Measurements from ENCODE around the gene UPB1.

UPB1 gene

DNA sequence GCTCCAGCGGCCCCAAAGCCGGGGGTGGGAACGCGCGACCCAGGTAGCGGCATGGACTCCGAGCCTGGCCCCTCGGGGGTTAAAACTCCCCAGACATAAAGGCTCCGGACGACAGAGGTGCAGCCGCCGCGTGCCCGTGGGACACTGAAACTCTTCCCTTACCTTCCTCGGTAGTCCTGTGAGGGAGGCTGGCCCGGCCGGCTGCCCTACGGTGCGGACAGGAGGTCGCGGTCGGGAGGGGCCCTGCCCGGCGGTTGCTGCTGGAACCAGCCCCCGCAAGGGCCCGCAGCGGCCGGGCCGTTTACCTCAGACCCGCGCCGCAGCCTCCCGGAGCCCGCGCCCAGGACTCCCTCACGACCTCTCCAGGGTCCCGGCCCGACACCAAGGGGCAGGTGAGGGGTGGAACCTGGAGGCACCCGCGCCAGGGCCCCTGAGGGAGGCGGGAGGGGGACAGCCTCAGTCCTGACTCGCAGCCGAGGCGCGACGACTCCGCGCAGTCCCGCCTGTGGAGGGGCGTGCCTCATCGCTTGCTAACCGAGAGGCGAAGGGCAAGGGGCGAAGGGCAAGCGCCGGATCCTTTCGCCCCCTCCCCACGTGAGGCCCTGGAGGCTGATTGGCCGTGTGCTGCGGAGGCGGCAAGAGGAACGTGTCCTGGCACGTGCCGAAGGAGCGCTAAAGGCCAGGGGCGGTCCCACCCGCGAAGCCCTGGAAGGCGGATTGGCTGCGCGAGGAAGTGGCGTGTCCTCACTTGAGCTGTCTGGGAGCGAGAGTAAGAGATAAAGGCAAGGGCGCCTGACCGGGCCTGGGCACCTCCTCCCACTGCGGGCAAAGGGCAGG lies at the start of gene UPB1:
Gene UPB1 (plus strand): TSS at position 805 of the 837 bp plus-strand sequence. CDS start 72 bp downstream, outside the sequence.
- no peak for DNase-seq

DNA sequence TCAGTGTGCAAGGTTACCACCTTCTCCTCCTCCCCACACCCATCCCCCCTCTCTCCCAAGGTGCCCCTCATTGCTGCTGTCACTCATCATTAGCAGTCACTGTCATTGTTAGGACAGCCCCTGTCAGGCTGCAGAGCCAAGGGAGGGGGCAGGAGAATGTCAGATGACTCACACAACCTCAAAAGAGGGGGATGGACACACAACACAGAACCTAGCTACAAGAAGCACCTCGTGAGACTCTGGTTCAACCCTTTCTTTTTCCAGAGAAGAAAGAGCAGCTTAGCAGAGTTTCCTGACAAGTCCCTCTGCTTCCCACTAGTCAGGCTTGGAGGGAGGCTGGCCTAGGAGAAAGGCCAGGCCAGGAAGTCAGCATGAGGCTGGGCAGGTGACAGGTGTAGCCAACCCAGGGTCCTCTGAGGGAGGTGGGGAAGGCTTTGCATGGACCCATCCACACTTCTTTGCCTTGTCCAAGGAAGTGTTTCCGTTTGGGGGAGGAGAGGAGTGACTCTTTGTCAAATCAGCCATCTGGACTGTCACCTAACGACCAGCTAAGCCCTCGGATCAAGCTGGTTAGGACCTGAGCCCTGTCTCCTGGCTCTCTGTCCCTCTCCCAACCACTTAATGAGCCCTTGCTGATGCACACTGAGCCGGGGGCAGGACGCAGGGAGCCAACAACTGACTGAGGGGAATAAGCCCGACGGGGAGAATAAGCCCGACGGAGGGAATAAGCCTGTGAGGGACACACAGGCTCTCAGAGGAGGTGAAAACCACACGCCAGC lies 49.5 kb upstream of the UPB1 start:
- no peak for DNase-seq

DNA sequence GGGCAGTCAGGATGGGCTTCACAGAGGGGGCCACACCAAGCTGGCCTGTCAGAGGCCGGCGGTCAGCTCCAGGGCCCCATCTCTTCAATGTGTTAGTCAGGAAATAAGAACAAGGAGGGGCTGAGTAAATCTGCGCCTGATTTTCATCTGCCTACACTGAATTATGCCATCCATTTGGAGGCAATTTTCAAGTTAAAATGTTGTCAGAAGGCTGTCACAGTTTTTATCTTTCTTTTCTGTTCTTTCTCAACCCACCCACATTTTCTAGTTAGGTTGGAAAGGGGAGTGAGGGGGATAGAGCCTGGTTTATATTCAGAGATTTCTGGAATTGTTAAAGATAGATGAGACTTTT lies 48.9 kb upstream of the UPB1 start:
- no peak for DNase-seq

DNA sequence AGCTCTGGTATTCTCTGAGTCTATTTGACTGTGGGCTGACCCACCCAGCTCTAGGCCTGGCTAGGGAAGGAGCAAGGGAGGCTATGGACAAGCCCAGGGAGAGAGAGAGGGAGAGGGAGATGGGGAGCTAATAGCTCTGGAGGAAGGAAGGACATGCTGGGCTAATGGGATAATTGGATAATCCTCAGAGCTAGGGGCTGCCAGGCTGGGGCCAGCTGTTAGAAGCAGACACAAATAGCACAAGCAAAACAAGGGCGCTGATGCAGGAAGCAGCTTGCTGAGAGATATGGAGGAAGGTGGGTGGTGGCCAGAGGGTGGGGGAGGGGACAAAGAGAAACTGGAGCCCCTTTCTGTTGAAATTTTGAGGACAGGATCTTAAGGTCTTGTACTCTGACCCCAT lies 44.5 kb upstream of the UPB1 start:
- DNase-seq, result no peak

DNA sequence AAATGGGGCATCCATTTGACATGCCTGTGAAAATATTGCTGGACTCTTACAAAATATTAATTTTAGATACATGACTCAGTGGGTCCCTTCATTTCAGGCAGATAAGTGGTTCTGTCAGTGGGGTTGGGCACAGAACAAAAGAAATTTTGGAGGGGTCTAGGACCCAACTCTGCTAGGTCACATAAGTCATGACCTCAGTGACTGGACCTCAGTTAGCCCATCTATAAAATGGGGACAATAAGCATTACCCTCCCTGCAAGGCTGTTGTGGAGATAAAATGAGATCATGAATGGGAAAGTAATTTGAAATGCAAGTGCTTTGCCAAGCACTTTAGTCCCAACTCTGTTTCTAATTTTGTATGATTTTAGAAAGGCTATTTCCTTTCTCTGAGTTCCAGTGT lies 44.0 kb upstream of the UPB1 start:
- no peak for DNase-seq

DNA sequence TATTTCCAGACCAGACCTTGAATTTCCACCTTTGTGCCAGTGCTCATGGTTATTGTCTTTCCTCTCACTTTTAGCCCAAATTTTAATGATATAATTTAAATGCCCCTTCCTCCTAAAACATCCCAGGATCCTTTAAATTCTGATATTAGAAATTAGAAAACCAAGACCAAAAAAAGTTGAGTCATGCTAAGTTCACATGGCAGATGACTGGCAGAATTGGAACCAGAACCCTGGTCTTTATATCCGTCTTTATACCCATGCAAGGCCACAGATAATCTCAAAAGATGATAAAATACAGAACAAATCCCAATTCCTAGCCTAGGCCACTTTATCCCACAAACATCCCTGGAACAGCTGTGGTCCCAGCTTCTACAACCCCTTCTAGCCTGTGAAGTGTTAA lies 41.3 kb upstream of the UPB1 start:
- no peak for DNase-seq

DNA sequence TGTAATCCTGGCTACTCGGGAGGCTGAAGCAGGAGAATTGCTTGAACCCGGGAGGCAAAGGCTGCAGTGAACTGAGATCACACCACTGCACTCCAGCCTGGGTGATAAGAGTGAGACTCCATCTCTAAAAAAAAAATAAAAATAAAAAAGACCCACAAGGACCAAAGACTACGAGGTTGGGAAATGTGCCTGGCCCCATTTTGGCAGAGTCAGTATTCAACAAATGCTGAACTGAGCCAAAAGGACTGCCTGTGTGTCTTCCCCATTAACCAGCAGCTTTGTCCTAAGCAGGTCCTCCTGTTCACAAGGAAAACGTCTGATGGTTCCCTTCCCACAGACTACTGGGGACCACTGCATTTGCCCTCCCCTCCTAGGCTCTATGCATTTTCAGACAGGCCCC lies 40.1 kb upstream of the UPB1 start:
- DNase-seq, result no peak

DNA sequence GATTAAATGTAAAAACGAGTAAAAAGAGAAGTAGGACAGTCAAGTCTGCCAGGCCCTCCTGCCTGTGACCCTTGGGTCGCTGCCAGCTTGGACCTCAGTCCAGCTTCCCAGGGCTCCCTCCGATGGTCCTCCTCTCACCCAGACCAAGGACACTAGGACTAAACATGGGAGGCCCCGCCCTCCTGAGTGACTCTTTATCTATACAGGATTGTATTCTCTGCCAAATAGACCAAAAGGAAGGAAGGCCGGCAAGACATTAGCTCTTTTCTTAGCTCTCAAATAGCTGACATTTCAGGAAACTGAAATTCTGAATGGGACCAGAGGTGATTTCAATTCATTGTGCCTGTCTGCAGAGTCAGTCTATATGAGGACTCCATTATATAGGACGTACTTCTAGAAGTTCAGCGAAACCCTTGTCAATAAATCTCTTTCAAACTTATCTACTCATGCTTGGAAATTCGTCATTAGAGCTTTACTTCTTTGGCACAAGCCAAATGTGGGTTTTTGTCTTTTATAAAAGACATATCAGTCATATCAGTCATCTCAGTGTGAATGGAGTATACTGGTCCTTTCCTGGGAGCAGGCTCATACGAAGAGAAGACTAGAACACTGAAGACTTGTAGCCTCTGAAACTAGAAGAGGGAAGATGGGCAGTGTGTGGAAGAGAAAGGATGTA lies 39.2 kb upstream of the UPB1 start:
- no peak for DNase-seq

DNA sequence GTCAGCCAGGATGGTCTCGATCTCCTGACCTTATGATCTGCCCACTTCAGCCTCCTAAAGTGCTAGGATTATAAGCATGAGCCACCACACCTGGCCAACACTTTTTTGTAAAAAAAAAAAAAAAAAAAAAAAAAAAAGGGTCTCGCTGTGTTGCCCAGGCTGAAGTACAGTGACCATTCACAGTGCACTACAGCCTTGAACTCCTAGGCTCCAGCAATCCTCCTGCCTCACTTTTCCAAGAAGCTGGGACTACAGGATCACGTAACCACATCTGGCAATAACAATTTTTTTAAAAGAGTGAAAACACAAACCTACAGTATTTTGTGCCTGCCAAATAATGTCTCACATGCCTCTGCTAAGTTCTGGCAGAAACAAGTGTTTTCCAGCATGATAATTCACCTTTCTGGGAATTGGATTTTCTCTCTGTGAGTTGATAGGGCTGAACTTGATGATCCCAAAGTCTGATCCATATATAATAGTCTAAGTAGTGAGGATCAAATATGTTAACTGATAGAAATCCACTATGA lies 37.2 kb upstream of the UPB1 start:
- no peak for DNase-seq

DNA sequence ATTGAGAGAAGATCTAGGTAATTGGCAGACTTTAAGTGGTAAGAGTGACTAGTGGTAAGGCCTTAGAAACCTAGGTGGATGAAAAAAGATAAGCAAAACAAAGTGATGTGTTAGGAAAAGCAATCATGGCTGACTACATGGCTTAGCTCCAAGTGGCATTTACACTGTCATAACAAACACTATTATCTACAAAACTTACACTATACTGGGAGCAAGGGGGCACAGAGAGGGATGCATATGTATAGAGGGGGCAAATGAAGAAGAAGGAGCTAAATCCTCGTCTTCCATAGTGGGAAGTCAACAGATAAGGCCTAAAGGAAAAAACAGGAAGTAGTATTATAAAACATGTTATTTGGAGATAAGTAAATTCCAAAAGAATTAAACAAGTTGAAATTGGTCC lies 35.2 kb upstream of the UPB1 start:
- no peak for DNase-seq

DNA sequence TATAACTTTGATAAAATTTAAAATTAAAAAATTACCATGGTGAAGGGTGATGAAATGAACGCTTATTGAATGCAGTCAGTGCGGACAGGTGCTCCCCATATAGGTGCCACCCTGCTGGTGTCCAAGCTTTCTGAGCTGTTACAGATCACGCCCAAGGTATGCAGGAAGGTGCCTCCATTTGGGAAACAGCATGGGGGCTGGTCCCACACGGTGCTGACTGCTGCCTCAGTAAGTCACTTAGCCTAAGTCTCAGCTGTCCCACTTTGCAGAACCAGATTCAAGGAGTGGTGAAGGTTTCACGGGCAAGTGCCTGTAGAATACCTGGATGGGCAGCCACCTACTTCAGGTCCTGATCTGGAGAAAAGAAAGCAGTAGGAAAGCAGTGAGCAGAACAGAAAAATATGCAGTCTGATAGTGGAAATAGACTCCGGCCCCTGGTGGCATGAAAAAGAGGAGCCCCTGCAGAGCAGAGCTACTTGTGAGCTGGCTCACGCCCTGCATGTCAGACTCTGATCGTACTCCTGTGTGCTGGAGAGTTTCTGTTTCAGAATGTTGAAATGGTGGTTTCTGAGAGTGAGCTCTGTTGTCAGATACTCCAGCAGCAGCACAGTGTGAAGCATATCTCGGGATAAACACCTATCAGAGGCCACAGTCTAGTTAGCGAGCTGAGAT lies 34.6 kb upstream of the UPB1 start:
- DNase-seq, result no peak

DNA sequence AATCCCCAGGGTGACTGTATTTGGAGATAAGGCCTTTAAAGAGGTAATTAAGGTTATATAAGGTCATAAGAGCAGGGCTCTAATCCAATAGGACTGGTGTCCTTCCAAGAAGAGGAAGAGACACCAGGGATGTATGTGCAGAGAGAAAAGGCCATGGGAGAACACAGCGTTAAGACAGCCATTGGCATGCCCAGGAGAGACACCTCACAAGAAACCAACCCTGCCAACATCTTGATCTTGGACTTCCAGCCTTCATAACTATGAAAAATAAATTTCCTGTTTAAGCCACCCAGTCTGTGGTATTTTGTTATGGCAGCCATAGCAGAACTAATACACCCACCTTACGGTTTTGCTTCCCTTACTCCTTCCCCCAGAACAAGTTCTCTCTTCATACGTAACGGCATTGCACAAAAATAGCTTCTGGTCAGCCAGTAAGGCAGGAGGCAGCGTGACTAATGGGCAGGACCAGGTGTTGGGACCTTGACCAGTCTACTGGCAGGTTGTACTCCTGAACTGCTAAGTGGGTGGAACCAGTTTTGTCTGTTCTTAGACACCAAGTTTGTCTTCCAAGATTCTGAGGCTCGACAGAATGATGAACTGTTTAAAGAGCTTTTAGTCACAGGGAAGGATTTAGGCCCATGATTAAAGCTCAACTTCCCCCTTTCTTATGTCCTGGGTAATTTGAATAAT lies 31.9 kb upstream of the UPB1 start:
- no peak for DNase-seq

DNA sequence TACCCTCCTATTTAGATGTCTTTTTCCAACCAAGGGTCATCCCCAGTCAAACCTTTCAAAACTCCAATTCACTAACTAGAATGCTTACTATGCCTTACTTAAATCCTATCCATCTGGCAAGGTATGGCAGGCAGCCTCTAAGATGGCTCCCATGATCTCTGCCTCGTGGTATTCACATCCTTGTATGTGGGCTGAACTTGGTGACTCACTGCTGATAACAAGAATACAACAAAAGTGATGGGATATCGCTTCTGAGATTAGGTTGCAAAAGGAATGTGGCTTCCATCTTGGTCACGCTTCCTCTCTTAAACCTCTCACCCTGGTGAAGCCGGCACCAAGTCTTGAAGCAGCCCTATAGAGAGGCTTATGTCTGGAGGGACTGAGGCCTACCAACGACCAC lies 29.6 kb upstream of the UPB1 start:
- peak; percentile 66 for DNase-seq

DNA sequence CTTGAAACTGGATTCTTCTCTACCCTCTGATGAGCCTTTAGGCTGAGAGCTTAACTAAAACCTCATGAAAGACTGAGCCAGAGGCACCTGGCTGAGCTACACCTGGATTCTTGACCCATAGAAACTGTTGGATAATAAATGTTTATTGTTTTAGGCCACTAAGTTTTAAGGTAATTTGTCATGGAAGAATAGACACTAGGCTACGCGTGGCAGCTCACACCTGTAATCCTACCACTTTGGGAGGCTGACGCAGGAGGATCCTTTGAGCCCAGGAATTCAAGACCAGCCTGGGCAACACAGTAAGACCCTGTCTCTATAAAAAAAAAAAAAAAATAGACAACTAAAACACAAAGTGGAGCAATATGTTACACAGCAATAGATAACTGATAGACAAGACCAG lies 29.2 kb upstream of the UPB1 start:
- no peak for DNase-seq

DNA sequence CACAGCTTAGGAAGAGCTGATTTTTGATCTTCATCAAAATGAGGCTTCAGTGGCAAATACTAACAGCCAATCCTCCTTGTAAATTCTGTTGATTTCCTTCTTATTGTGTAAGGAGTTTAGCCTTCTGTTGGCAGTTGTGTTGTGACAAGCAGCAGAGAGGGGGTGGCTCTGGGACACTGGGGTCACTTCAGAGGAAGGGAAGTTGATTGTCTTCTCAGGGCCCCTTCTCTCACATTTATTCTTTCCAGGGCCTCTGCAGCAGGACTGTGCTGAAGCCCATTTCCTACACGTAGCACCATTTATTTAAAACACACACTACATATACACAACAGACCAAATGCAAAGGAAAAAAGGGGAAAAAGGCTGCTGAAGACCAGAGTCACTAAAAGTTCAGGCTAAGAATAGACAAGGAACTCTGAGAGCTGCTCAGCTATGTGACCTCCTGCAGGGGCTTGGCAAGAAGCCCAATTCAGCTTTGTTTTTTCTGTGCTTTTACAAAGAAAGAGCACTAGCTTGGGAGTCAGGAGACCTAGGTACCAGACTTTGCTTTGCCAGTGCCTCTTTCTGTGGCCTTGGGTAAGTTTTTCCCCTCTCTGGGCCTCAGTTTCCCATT lies 28.3 kb upstream of the UPB1 start:
- peak; percentile 84 for DNase-seq

DNA sequence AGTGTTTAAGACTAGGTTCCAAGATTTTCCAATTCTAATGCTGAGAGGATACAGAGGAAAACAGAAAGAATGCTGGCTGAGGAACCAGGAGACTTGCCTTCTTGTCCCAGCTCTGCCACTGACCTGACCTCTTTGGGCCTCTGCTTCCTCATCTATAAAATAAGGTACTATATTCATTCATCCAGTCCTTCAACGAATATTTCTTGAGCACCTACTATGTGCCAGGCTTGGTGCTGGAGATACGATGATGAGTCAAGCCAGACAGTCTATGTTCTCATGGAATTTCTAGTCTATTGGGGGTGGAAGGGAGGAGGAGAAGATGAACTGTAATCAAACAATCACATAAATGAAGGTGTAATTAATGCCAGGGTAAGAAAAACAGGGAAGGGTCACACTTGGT lies 27.8 kb upstream of the UPB1 start:
- DNase-seq, result no peak

DNA sequence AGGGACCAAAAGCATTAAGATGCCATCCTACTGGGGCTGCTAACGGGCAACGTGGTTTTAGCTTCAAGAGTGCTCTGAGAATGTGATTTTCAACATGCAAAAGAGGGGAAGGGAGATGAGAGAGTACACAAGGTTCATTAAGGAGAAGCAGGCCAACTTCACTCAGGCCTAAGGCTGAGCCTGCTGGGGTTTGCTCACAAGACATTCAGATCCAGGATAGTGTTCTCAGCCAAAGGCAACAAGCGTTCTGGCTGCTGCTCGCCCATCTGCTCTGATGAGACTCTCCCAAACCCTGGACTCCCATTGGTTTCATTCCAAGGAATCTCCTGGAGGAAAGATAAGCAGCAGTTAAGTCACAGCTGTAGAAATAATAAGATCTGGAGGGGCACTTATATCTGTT lies 23.6 kb upstream of the UPB1 start:
- peak; percentile 55 for DNase-seq

DNA sequence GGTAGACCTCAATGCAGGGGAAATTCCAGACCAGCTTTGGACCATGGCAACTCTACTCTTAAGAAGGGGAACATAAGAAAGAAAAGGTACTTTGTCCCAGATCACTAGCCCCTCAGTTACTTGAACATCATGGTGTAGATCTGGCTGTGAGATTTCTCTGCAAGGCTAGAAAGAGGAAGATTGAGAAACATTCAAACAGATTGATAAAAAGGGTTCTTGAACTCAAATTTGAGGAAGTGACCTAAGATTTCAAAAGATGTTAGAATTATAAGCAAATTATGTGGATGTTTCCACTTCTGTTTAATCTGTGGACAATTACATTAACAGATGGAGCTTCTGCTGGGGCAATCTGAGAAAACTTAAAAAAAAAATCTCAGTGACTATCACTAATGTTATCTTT lies 21.8 kb upstream of the UPB1 start:
- no peak for DNase-seq

DNA sequence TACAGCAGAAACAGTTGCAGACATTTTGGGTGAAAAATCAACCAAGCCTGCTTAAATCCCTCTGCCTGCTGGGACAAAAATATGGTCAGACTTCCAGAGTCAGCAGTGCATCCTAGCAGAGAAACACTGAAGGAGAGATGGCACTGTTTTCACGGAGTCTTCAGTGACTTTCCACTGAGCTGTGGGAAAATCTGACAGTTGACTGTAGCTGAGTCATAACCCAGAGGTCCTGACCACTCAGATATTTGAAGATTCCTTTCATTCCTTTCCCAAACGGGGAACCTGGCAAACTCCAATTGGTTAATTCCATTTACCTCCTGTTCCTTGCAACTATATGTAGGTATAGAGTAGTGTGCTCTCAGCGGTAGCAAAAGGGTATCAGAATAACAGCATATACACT lies 20.9 kb upstream of the UPB1 start:
- peak; percentile 93 for DNase-seq

DNA sequence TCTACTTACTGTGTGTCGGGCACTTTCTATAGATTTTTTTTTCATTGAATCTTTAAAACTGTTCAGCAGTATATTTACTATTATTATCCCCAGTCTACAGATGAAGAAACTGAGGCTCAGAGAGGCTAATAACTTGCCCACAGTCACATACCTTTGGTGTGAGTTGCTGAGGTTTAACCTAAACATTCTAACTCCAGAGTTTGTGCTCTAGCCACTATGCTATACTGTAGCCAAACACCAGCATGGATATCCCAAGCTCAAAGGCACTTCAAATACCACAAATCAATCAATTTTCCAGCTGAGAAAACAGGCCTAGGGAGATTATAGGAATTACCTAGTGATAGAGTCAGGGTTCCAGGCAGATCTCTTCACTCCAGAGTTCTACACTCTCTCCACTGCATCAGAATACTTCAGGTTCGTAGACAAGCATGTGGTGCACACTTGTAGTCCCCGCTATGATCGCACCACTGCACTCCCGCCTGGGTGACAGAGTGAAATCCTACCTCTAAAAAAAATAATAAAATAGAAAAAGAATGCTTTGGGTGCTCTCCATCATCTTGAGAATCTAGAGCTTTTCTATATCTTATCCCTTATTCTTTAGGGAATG lies 20.4 kb upstream of the UPB1 start:
- DNase-seq, result no peak

DNA sequence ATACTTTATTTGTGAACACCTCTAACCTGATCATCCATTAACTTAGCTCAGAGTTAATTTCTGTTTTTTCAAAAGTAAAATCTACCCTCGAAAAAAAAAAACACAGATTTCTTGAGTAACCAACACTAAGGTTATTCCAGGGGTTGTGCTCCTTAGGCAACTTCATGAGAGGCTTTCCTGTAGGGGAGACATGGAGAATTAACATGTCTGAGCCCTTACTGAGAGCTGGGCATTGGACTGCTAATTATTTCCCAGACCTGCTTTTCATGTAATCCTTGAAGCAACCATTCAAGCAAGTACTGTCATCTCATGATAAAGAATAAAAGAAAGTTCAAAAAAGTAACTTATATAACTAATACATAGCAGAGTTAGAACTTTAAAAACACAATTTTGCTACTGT lies 13.5 kb upstream of the UPB1 start:
- no peak for DNase-seq

DNA sequence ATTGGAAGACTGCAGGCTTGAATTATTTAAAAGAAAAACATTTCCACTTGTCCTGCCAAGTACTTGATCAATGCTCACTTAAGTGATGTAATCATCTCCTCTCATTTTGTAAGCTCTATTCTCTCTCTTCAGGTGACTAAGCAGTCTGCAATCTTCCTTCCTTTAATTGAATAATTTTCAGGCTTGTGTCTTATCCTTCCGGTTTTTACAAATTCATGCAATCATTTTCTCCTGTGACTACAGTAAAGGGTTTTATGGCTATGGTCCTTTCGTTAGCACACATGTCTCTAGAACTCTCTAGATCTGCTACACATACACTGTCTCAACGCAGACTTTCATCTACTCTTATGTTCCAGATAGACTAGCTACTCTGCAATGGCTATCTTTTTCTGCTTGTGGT lies 12.6 kb upstream of the UPB1 start:
- peak; percentile 87 for DNase-seq
